ENCODE data around the gene IGSF5. TPM values are rescaled to one million over a fixed set of nuclear protein-coding genes. Genes with fewer than 3 reads are reported as not detected.

IGSF5 gene
- total RNA-seq, 1 donor from 2014 or later: 0.60 TPM

DNA sequence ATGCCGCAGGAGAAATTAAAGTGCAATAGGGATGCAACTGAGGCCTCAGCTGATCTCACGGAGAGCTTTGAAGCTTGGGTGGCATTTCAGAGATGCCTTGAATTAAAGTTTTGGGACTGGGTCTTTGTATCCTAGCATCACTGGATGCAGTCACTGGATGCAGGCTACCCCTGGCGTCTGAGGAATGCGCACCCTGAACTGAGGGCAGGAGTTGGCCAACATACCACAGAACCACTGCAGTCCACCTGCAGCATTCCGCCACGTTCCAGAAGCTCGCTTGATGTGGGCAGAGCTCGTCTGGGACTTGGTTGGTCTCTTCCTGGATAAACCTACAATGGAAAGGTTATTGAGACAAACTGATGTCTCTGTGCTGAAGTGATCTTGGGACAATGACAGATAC is 34.1 kb upstream of the IGSF5 start:
- H3K4me1 ChIP-seq: no peaks in the 10 kb centered on the region
- H3K36me3 ChIP-seq: no peaks in the 10 kb centered on the region
- H3K79me2 ChIP-seq (ENCODE audit: low read depth): no peaks in the 10 kb centered on the region
- TF ChIP-seq, protein P1, sequence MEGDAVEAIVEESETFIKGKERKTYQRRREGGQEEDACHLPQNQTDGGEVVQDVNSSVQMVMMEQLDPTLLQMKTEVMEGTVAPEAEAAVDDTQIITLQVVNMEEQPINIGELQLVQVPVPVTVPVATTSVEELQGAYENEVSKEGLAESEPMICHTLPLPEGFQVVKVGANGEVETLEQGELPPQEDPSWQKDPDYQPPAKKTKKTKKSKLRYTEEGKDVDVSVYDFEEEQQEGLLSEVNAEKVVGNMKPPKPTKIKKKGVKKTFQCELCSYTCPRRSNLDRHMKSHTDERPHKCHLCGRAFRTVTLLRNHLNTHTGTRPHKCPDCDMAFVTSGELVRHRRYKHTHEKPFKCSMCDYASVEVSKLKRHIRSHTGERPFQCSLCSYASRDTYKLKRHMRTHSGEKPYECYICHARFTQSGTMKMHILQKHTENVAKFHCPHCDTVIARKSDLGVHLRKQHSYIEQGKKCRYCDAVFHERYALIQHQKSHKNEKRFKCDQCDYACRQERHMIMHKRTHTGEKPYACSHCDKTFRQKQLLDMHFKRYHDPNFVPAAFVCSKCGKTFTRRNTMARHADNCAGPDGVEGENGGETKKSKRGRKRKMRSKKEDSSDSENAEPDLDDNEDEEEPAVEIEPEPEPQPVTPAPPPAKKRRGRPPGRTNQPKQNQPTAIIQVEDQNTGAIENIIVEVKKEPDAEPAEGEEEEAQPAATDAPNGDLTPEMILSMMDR (IDR thresholded peaks at IDR 0.05): no peak
- TF ChIP-seq EZH2 (IDR thresholded peaks at IDR 0.05) (no peak), EZH2phosphoT487 (IDR thresholded peaks at IDR 0.05) (no peak)
- no peaks in the 10 kb centered on the region for H3F3A ChIP-seq (ENCODE audit: low read depth)
- H3K9me3 Mint-ChIP-seq: no peaks in the 10 kb centered on the region
- no peak overlapping the region for H3K4me2 ChIP-seq
- H3K27me3 Mint-ChIP-seq (ENCODE audit: insufficient read depth, low read depth): peaks cover 9% of the 10 kb centered on the region
- DNase-seq (ENCODE audit: low spot score): no peak
- peaks cover 6% of the 10 kb centered on the region for H3K4me1 Mint-ChIP-seq
- H3K4me3 ChIP-seq: no peak overlapping the region
- no peaks in the 10 kb centered on the region for H3K9me3 ChIP-seq (ENCODE audit: low read depth)
- no peak overlapping the region for H3K27ac ChIP-seq
- no peaks in the 10 kb centered on the region for H3K36me3 Mint-ChIP-seq
- no peaks in the 10 kb centered on the region for H3K27me3 ChIP-seq
- H3K4me3 Mint-ChIP-seq: no peak overlapping the region
- no peaks in the 10 kb centered on the region for H4K20me1 ChIP-seq (ENCODE audit: low read depth)
- no peak overlapping the region for H3K27ac Mint-ChIP-seq
- no peak overlapping the region for H3K9ac ChIP-seq
- H2AFZ ChIP-seq (replicated peaks): no peak overlapping the region

DNA sequence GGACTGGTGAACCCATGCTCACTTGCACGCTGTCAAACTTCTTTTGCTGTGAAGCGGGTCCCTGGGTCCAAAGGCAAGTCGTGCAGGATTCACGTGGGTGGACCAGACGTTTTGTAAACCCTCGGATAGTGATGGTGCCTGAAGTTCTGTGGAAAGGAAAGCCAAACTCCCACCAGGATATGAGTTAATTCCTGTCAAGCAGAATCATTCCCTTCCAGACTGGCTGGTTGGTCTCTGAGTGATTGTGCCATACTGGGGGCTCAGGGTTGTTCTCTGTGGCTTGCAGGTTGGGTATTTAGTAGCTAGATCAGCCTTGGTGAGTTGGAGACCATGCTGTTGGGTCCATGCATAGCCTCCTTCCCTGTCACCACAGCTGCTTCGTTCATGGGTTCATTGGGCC is 32.7 kb upstream of the IGSF5 start:
- Histone ChIP-seq H2AFZ (replicated peaks) (no peak overlapping the region), H3K36me3 (no peaks in the 10 kb centered on the region), H3K9me3 (ENCODE audit: low read depth) (no peaks in the 10 kb centered on the region), H3K79me2 (ENCODE audit: low read depth) (no peaks in the 10 kb centered on the region), H4K20me1 (ENCODE audit: low read depth) (no peaks in the 10 kb centered on the region), H3K4me3 (no peak overlapping the region), H3K4me2 (no peak overlapping the region), H3K27me3 (no peaks in the 10 kb centered on the region), H3K9ac (no peak overlapping the region), H3K4me1 (no peaks in the 10 kb centered on the region), H3F3A (ENCODE audit: low read depth) (no peaks in the 10 kb centered on the region), H3K27ac (no peak overlapping the region)
- Mint-ChIP-seq H3K36me3 (no peaks in the 10 kb centered on the region), H3K4me1 (peaks cover 6% of the 10 kb centered on the region), H3K27me3 (ENCODE audit: insufficient read depth, low read depth) (peaks cover 9% of the 10 kb centered on the region), H3K27ac (no peak overlapping the region), H3K4me3 (no peak overlapping the region), H3K9me3 (no peaks in the 10 kb centered on the region)
- TF ChIP-seq EZH2 (IDR thresholded peaks at IDR 0.05) (no peak), EZH2phosphoT487 (IDR thresholded peaks at IDR 0.05) (no peak)
- TF ChIP-seq, protein P1 (IDR thresholded peaks at IDR 0.05): no peak
- DNase-seq (ENCODE audit: low spot score): no peak

DNA sequence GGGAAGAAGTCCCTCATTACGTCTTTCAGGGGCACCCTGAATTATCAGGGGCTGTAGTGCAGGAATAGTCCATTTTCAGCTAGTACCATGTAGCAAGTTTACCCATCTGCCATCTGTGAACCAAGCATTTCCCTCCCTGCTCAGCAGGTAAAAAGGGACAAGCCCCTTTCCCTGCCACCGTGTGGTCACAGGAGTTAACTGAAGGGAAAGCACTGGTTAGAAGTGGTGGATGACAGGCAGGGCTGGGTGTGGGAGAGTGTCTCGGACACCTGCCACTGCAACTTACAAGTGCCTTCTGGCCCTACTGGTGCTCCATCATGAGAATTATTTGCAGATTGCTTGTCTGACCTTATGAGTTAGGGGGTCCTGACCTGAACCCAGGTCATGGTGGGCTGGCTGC is 32.0 kb upstream of the IGSF5 start:
- no peaks in the 10 kb centered on the region for H3K4me1 ChIP-seq
- H2AFZ ChIP-seq (replicated peaks): no peak overlapping the region
- no peaks in the 10 kb centered on the region for H4K20me1 ChIP-seq (ENCODE audit: low read depth)
- no peak overlapping the region for H3K4me2 ChIP-seq
- no peaks in the 10 kb centered on the region for H3K79me2 ChIP-seq (ENCODE audit: low read depth)
- H3K27ac ChIP-seq: no peak overlapping the region
- DNase-seq (ENCODE audit: low spot score): peak; percentile 47
- peak overlapping the region; percentile 61 for H3K27ac Mint-ChIP-seq
- no peaks in the 10 kb centered on the region for H3K9me3 Mint-ChIP-seq
- H3F3A ChIP-seq (ENCODE audit: low read depth): no peaks in the 10 kb centered on the region
- H3K9ac ChIP-seq: no peak overlapping the region
- no peaks in the 10 kb centered on the region for H3K9me3 ChIP-seq (ENCODE audit: low read depth)
- no peak overlapping the region for H3K4me3 Mint-ChIP-seq
- peaks cover 6% of the 10 kb centered on the region for H3K4me1 Mint-ChIP-seq
- peaks cover 9% of the 10 kb centered on the region for H3K27me3 Mint-ChIP-seq (ENCODE audit: insufficient read depth, low read depth)
- H3K4me3 ChIP-seq: no peak overlapping the region
- no peak for TF ChIP-seq EZH2 (IDR thresholded peaks at IDR 0.05)
- TF ChIP-seq, protein P1 (IDR thresholded peaks at IDR 0.05): peak; percentile 38
- TF ChIP-seq EZH2phosphoT487 (IDR thresholded peaks at IDR 0.05): no peak
- H3K36me3 ChIP-seq: no peaks in the 10 kb centered on the region
- no peaks in the 10 kb centered on the region for H3K36me3 Mint-ChIP-seq
- H3K27me3 ChIP-seq: no peaks in the 10 kb centered on the region

All from neural progenitor cell (in vitro differentiated cells).